Endothelial cell of umbilical vein (primary cell): ENCODE data around the gene TNFAIP8L3. TPM values are rescaled to one million over a fixed set of nuclear protein-coding genes. Genes with fewer than 3 reads are reported as not detected.

Experiments
- BruUV-seq: library from RNA; stranded (reverse); fragments of 400-500 nt; replicated peaks from 2 replicates; lab custom pipeline; 2021; lab: Mats Ljungman, UMichigan
- CTCF ChIA-PET: fragments of 300-600, 350-600 bp; sonication (Branson Sonifier 250); formaldehyde crosslinking; loops from one replicate; lab custom pipeline; 2021; ENCODE audit warnings: antibody characterized with exemption, inconsistent platforms; lab: Charles Lee
- POLR2A ChIA-PET: fragments of 300-600, 350-600 bp; sonication (Branson Sonifier 250); formaldehyde crosslinking; loops from one replicate; lab custom pipeline; 2021; ENCODE audit warnings: antibody characterized with exemption, inconsistent platforms; lab: Charles Lee
- DNase-seq: peaks from one replicate; pipeline ENCODE4 v3.0.0-alpha.2; 2011; ENCODE audit warnings: low read depth, low spot score
- FAIRE-seq: peaks from 2 replicates; lab custom pipeline; 2011; peaks lifted over from hg19 to GRCh38; lab: Jason Lieb, UNC
- H2AFZ ChIP-seq: 2 replicates; pipeline ENCODE4 v1.6.0; 2012; ENCODE audit warnings: low read depth, low read length, control low read depth, inconsistent platforms
- H3K27ac ChIP-seq: 2 replicates; pipeline ENCODE4 v1.5.1; 2011; ENCODE audit warnings: low read depth, mild to moderate bottlenecking, control low read depth, low read length, moderate library complexity; ENCODE audit not compliant: insufficient read depth
- H3K27me3 ChIP-seq, 2 experiments: 2 replicates each; pipeline versions ENCODE4 v1.6.0 to v1.6.1; 2011; ENCODE audit warnings: low read length in 2 of 2, mixed read lengths in 1 of 2; ENCODE audit not compliant: control insufficient read depth in 2 of 2, insufficient read depth in 2 of 2
- H3K36me3 ChIP-seq, 2 experiments: 2 replicates in 1 of 2; 3 replicates in 1 of 2; pipeline ENCODE4 v1.5.1; 2011; ENCODE audit warnings: low read length in 2 of 2, mild to moderate bottlenecking in 1 of 2, moderate library complexity in 1 of 2; ENCODE audit not compliant: control insufficient read depth in 2 of 2, insufficient read depth in 2 of 2; ENCODE audit errors: extremely low read depth in 1 of 2
- H3K4me1 ChIP-seq: 3 replicates; pipeline ENCODE4 v1.5.1; 2011; ENCODE audit warnings: mild to moderate bottlenecking, low read length; ENCODE audit not compliant: control insufficient read depth, insufficient read depth; ENCODE audit errors: extremely low read depth
- H3K4me2 ChIP-seq: 2 replicates; pipeline ENCODE4 v1.6.1; 2011; ENCODE audit warnings: low read length, control low read depth, mixed read lengths; ENCODE audit not compliant: insufficient read depth
- H3K4me3 ChIP-seq, 3 experiments: fragments of 200-600 bp in 1 of 3; sonication (generic), shearing (Covaris generic) in 1 of 3; replicated peaks in 1 of 3; 2 replicates each; pipeline ENCODE4 v1.5.1; 2011 to 2016; ENCODE audit warnings: control low read depth in 3 of 3, low read length in 3 of 3, mild to moderate bottlenecking in 2 of 3, inconsistent platforms in 1 of 3, low read depth in 1 of 3, moderate library complexity in 1 of 3; ENCODE audit not compliant: insufficient read depth in 1 of 3
- H3K79me2 ChIP-seq: 2 replicates; pipeline ENCODE4 v1.6.0; 2012; ENCODE audit warnings: low read length, inconsistent platforms; ENCODE audit not compliant: control insufficient read depth, insufficient read depth
- H3K9ac ChIP-seq: replicated peaks from 2 replicates; pipeline ENCODE3; 2011; ENCODE audit warnings: low read length, control low read depth; ENCODE audit not compliant: insufficient read depth; ENCODE audit errors: extremely low read depth
- H3K9me1 ChIP-seq: replicated peaks from 3 replicates; pipeline ENCODE4 v1.6.0; 2011; ENCODE audit warnings: mild to moderate bottlenecking, low read length; ENCODE audit not compliant: control insufficient read depth, insufficient read depth; ENCODE audit errors: extremely low read depth
- H3K9me3 ChIP-seq: replicated peaks from 2 replicates; pipeline ENCODE4 v1.5.1; 2012; ENCODE audit warnings: low read length, inconsistent platforms; ENCODE audit not compliant: control insufficient read depth, insufficient read depth
- H4K20me1 ChIP-seq: replicated peaks from 2 replicates; pipeline ENCODE3; 2011; ENCODE audit warnings: mild to moderate bottlenecking, low read length; ENCODE audit not compliant: control insufficient read depth, insufficient read depth; ENCODE audit errors: extremely low read depth
- EZH2 ChIP-seq: IDR thresholded peaks from 2 replicates; pipeline ENCODE4 v1.6.1; 2012; ENCODE audit warnings: borderline replicate concordance, low read depth, mild to moderate bottlenecking, moderate library complexity, low read length, inconsistent platforms; ENCODE audit not compliant: severe bottlenecking
- FOS ChIP-seq: IDR thresholded peaks from 2 replicates; pipeline ENCODE4 v1.6.1; 2011; ENCODE audit warnings: mild to moderate bottlenecking, low read length, moderate library complexity, borderline replicate concordance; ENCODE audit not compliant: insufficient read depth
- GATA2 ChIP-seq: IDR thresholded peaks from 2 replicates; pipeline ENCODE4 v1.7.0; 2011; ENCODE audit warnings: low read depth, mild to moderate bottlenecking, moderate library complexity, mixed read lengths, low read length; ENCODE audit not compliant: insufficient read length, insufficient read depth
- JUN ChIP-seq: IDR thresholded peaks from 2 replicates; pipeline ENCODE4 v1.6.1; 2011; ENCODE audit warnings: borderline replicate concordance, low read depth; ENCODE audit not compliant: insufficient read length, insufficient read depth
- MYC ChIP-seq: IDR thresholded peaks from one replicate; pipeline ENCODE4 v1.6.1; 2011; ENCODE audit warnings: mild to moderate bottlenecking, low read depth, low read length
- POLR2A ChIP-seq: IDR thresholded peaks from 2 replicates; pipeline ENCODE4 v1.6.1; 2012; ENCODE audit warnings: low read depth, mild to moderate bottlenecking, control low read depth, low read length
- POLR2AphosphoS5 ChIP-seq: IDR thresholded peaks from 2 replicates; pipeline ENCODE4 v1.6.1; 2012; ENCODE audit warnings: low read depth, mild to moderate bottlenecking, control low read depth, low read length, moderate library complexity; ENCODE audit not compliant: insufficient read depth
- dilution Hi-C: fragments of 300-500 bp; cut with MboI; formaldehyde crosslinking; loops from one replicate; pipeline ENCODE4 v1.15.0; 2019; ENCODE audit warnings: low sequenced_read_pairs; ENCODE audit not compliant: extremely low pct_ligation_motif_present
- intact Hi-C: fragments of 100-400 bp; cut with micrococcal nuclease; formaldehyde crosslinking; loops from one replicate; pipeline ENCODE4 v1.10.0; 2022
- polyA plus RNA-seq, 4 experiments: library from polyadenylated mRNA; depleted of rRNA in 3 of 4; stranded (reverse) in 3 of 4; unstranded in 1 of 4; fragments of >200 nt; gene quantifications; 2 replicates each; pipeline versions ENCODE4 v1.2.1 to v1.2.3, GENCODE V29; 2011 to 2012; ENCODE audit warnings: missing spikeins in 1 of 4
- total RNA-seq: library from RNA; stranded (reverse); gene quantifications from 2 replicates; pipeline ENCODE4 v1.2.3, GENCODE V29; 2021
- TF ChIP-seq, protein P1 (sequence below), 2 donors: IDR thresholded peaks; 1 replicate in 1 of 2; 2 replicates in 1 of 2; pipeline ENCODE4 v1.5.1; 2011; ENCODE audit warnings: low read length in 2 of 2, mild to moderate bottlenecking in 2 of 2, moderate library complexity in 2 of 2, control low read depth in 1 of 2, inconsistent platforms in 1 of 2, low read depth in 1 of 2; ENCODE audit not compliant: insufficient read depth in 1 of 2; ENCODE audit errors: extremely low read depth in 1 of 2
- TF ChIP-seq, protein P2 (sequence below): IDR thresholded peaks from 2 replicates; pipeline ENCODE4 v1.6.1; 2011; ENCODE audit not compliant: insufficient read depth, insufficient read length

TNFAIP8L3 gene
- total and polyA plus RNA-seq, 2 donors (not counting 3 experiments of a cell fraction or from before 2014, with no cell fraction given) = 8.8 to 38.3 TPM

DNA sequence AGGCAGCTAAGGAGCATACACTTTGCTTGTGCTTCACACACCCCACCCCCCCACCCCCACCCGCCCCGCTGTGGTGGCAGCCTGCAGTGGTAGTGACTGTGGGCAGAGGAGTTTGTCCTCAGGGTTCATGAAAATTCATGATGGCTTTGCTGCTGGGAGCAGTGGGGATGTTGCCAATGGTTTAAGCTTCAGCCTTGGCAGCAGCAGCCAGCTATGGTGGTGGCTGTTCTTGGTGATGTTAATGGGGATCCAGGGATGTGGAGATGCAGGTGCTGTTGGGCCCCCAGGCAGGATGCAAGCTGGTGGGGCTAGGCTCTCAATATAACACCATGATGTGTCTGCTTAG, 55.8 kb downstream of the TNFAIP8L3 start:
- Histone ChIP-seq H3K4me3 (no peak overlapping the region), H2AFZ (no peak overlapping the region), H3K79me2 (no peaks in the 10 kb centered on the region), H3K4me2 (no peak overlapping the region), H4K20me1 (no peaks in the 10 kb centered on the region), H3K36me3 (no peaks in the 10 kb centered on the region), H3K4me1 (no peaks in the 10 kb centered on the region), H3K27me3 (no peaks in the 10 kb centered on the region), H3K27ac (no peak overlapping the region), H3K9ac (no peak overlapping the region), H3K9me3 (no peaks in the 10 kb centered on the region), H3K9me1 (no peaks in the 10 kb centered on the region)
- intact Hi-C loops (no loop called here), dilution Hi-C loops (no loop called here)
- no TSS peak for BruUV-seq
- POLR2A ChIA-PET = no interaction called here
- no peak for TF ChIP-seq POLR2A
- TF ChIP-seq POLR2AphosphoS5 = no peak
- no peak for TF ChIP-seq JUN
- TF ChIP-seq EZH2 = no peak
- TF ChIP-seq MYC = no peak
- no peak for TF ChIP-seq FOS
- TF ChIP-seq, protein P1, sequence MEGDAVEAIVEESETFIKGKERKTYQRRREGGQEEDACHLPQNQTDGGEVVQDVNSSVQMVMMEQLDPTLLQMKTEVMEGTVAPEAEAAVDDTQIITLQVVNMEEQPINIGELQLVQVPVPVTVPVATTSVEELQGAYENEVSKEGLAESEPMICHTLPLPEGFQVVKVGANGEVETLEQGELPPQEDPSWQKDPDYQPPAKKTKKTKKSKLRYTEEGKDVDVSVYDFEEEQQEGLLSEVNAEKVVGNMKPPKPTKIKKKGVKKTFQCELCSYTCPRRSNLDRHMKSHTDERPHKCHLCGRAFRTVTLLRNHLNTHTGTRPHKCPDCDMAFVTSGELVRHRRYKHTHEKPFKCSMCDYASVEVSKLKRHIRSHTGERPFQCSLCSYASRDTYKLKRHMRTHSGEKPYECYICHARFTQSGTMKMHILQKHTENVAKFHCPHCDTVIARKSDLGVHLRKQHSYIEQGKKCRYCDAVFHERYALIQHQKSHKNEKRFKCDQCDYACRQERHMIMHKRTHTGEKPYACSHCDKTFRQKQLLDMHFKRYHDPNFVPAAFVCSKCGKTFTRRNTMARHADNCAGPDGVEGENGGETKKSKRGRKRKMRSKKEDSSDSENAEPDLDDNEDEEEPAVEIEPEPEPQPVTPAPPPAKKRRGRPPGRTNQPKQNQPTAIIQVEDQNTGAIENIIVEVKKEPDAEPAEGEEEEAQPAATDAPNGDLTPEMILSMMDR (IDR thresholded peaks at IDR 0.05; ENCODE audit: extremely low read depth in 1 of 2, insufficient read depth in 1 of 2, low read depth in 1 of 2, low read length in 2 of 2) = no peak
- TF ChIP-seq, protein P2, sequence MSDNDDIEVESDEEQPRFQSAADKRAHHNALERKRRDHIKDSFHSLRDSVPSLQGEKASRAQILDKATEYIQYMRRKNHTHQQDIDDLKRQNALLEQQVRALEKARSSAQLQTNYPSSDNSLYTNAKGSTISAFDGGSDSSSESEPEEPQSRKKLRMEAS = no peak
- TF ChIP-seq GATA2 = no peak
- FAIRE-seq = no peak
- DNase-seq = no peak
- CTCF ChIA-PET = interaction anchor here (0.9 kb wide), 1 partner anchor 10 kb away, joined by 4 read pairs; no protein-coding TSS in a partner anchor
